Chondrocyte (in vitro differentiated cells): ENCODE results near the gene SVEP1. TPM values are rescaled to one million over a fixed set of nuclear protein-coding genes. Genes with fewer than 3 reads are reported as not detected.

ENCODE experiments used
- DNase-seq: peaks from one replicate; pipeline ENCODE4 v3.0.0; 2021; ENCODE audit warnings: mixed read lengths, low spot score
- H3K27ac Mint-ChIP-seq: one replicate; pipeline ENCODE4 v1.8.0; 2021; ENCODE audit warnings: mild to moderate bottlenecking, moderate library complexity, mixed read lengths; ENCODE audit not compliant: unreplicated experiment
- H3K27me3 Mint-ChIP-seq: 2 replicates; pipeline ENCODE4 v1.8.0; 2021; ENCODE audit warnings: low read depth, mixed read lengths
- H3K36me3 Mint-ChIP-seq: 2 replicates; pipeline ENCODE4 v1.8.0; 2021; ENCODE audit warnings: low read depth, mixed read lengths
- H3K4me1 Mint-ChIP-seq: 2 replicates; pipeline ENCODE4 v1.8.0; 2021; ENCODE audit warnings: low read depth, mild to moderate bottlenecking, mixed read lengths
- H3K4me3 Mint-ChIP-seq: one replicate; pipeline ENCODE4 v1.8.0; 2021; ENCODE audit warnings: mild to moderate bottlenecking, moderate library complexity, mixed read lengths; ENCODE audit not compliant: unreplicated experiment
- H3K9me3 Mint-ChIP-seq: 2 replicates; pipeline ENCODE4 v1.8.0; 2021; ENCODE audit warnings: low read depth, mixed read lengths
- CTCF ChIP-seq: fragments of 200-600 bp; sonication (generic); IDR thresholded peaks from 2 replicates; pipeline ENCODE4 v1.5.0; 2021; ENCODE audit warnings: antibody characterized with exemption, mild to moderate bottlenecking, moderate library complexity
- total RNA-seq: library from RNA; stranded (reverse); gene quantifications from 3 replicates; pipeline ENCODE4 v1.2.1, GENCODE V29; 2021

Gene SVEP1
- total RNA-seq, 1 donor from 2014 or later: 0.72 TPM

GRCh38 chr9:110334183-110334582, 245.4 kb downstream of the SVEP1 start:
- no peak overlapping the region for H3K27ac Mint-ChIP-seq
- no peaks in the 10 kb centered on the region for H3K27me3 Mint-ChIP-seq
- H3K36me3 Mint-ChIP-seq: no peaks in the 10 kb centered on the region
- no peak for TF ChIP-seq CTCF
- peaks cover 11% of the 10 kb centered on the region for H3K4me1 Mint-ChIP-seq
- no peak overlapping the region for H3K4me3 Mint-ChIP-seq
- no peak for DNase-seq
- peaks cover 11% of the 10 kb centered on the region for H3K9me3 Mint-ChIP-seq

- Mint-ChIP-seq H3K4me3 (no peak overlapping the region), H3K27me3 (no peaks in the 10 kb centered on the region), H3K4me1 (peaks cover 2% of the 10 kb centered on the region), H3K27ac (no peak overlapping the region), H3K36me3 (no peaks in the 10 kb centered on the region), H3K9me3 (peaks cover 11% of the 10 kb centered on the region)
- no peak for TF ChIP-seq CTCF
- DNase-seq: no peak
Observed at GRCh38 chr9:110332766-110333165, 246.8 kb downstream of the SVEP1 start.

DNA sequence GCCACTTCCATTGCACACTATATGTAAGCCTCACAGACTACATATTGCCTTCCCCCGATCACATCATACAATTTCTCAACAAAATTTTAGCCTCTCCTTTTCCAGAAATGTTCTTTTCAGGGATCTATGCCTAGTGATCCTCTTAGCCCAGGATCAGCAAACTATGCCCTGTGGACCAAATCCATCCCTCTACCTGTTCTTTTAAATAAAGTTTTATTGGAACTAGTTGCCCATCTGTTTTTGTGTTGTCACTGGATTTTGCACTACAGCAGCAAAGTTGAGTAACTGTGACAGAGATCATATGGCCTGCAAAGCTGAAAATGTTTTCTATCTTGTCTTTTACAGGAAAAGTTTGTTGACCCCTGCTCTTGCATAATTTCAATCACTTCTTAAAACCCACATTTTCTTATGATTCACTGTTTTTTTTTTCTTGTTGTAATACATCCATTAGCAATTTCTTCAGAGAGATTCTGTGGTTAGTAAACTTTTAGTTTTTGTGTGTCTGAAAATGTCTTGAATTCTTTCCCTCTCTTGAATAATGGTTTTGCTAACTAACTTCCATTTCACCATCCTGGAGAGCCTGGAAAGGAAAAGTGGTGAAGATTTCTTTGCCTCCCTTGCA, 248.9 kb downstream of the SVEP1 start:
- no peak overlapping the region for H3K27ac Mint-ChIP-seq
- H3K4me3 Mint-ChIP-seq: no peak overlapping the region
- TF ChIP-seq CTCF: no peak
- no peaks in the 10 kb centered on the region for H3K36me3 Mint-ChIP-seq
- H3K9me3 Mint-ChIP-seq: peaks cover 11% of the 10 kb centered on the region
- H3K27me3 Mint-ChIP-seq: no peaks in the 10 kb centered on the region
- no peak for DNase-seq
- no peaks in the 10 kb centered on the region for H3K4me1 Mint-ChIP-seq

GRCh38 chr9:110329639-110330230, 249.8 kb downstream of the SVEP1 start:
- H3K27me3 Mint-ChIP-seq: no peaks in the 10 kb centered on the region
- no peak for TF ChIP-seq CTCF
- no peaks in the 10 kb centered on the region for H3K36me3 Mint-ChIP-seq
- no peak overlapping the region for H3K27ac Mint-ChIP-seq
- H3K4me3 Mint-ChIP-seq: no peak overlapping the region
- no peak for DNase-seq
- H3K4me1 Mint-ChIP-seq: no peaks in the 10 kb centered on the region
- peaks cover 11% of the 10 kb centered on the region for H3K9me3 Mint-ChIP-seq

DNA sequence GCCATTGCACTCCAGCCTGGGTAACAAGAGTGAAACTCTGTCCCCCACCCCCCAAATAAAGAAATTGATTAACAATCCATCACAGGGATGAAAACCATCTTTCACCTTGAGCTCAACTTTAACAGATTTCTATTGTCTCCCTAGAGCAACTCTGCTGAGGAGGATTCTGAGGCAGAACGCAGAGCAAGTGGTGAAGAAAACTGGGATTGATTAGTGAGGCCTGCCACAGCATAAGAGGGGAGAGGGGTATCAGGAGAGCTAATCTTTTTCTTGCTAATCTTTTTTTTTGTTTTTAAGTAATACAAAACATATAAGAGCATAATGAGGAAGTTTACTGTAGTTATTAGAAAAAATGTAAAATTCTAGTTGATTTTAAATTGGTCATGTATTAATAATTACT, 250.8 kb downstream of the SVEP1 start:
- no peaks in the 10 kb centered on the region for H3K4me1 Mint-ChIP-seq
- H3K27ac Mint-ChIP-seq: no peak overlapping the region
- H3K9me3 Mint-ChIP-seq: peaks cover 11% of the 10 kb centered on the region
- no peak for TF ChIP-seq CTCF
- H3K36me3 Mint-ChIP-seq: no peaks in the 10 kb centered on the region
- H3K4me3 Mint-ChIP-seq: no peak overlapping the region
- no peaks in the 10 kb centered on the region for H3K27me3 Mint-ChIP-seq
- no peak for DNase-seq
